Testis (tissue), 3 donors: ENCODE data around the gene ZNF768. TPM values are rescaled to one million over a fixed set of nuclear protein-coding genes. Genes with fewer than 3 reads are reported as not detected.

Source experiments
- DNase-seq: peaks from one replicate; pipeline ENCODE4 v3.0.0-alpha.2; 2019
- H3K27ac ChIP-seq, 2 donors: fragments of 200-600 bp; sonication (generic); one replicate each; pipeline ENCODE4 v1.5.1; 2019
- H3K27me3 ChIP-seq: fragments of 200-600 bp; sonication (generic); one replicate; pipeline ENCODE4 v1.5.1; 2019
- H3K36me3 ChIP-seq: fragments of 200-600 bp; sonication (generic); one replicate; pipeline ENCODE4 v1.5.1; 2017; ENCODE audit warnings: low read depth; ENCODE audit errors: missing control alignments
- H3K4me1 ChIP-seq: fragments of 200-600 bp; sonication (generic); one replicate; pipeline ENCODE4 v1.5.1; 2019
- H3K4me3 ChIP-seq, 2 donors: fragments of 200-600 bp; sonication (generic); one replicate each; pipeline ENCODE4 v1.5.1; 2017 to 2019
- H3K9me3 ChIP-seq: fragments of 200-600 bp; sonication (generic); one replicate; pipeline ENCODE4 v1.5.1; 2017
- CTCF ChIP-seq, 3 experiments: fragments of 450-650 bp in 2 of 3; fragments of 200-600 bp in 1 of 3; sonication (generic) in 1 of 3; IDR thresholded peaks; one replicate each; pipeline ENCODE4 v1.5.1; 2016 to 2019; ENCODE audit warnings: antibody characterized with exemption in 3 of 3, mild to moderate bottlenecking in 2 of 3, moderate library complexity in 1 of 3
- POLR2A ChIP-seq: fragments of 450-650 bp; IDR thresholded peaks from one replicate; pipeline ENCODE4 v1.6.1; 2017; ENCODE audit warnings: antibody characterized with exemption, mild to moderate bottlenecking, moderate library complexity
- WGBS, 2 donors: methylation state at CpG; one replicate each; pipeline ENCODE4 v1.1.5; 2018; 5-methylcytosine and 5-hydroxymethylcytosine counted together
- intact Hi-C: fragments of 100-400 bp; cut with DNase I; formaldehyde crosslinking; loops from one replicate; pipeline ENCODE4 v1.15.1; 2023; ENCODE audit warnings: low total_unique reads
- polyA plus RNA-seq: library from polyadenylated mRNA; stranded (reverse); fragments of 350-450 nt; fragmentation: Illumina TruSeq; extraction: RNeasy Lipid Tissue Mini Kit (QIAGEN cat#74804); gene quantifications from one replicate; pipeline ENCODE4 v1.2.3, GENCODE V29; 2014; ENCODE audit warnings: low read depth, low replicate concordance; ENCODE audit not compliant: insufficient read depth
- total RNA-seq, 2 donors: library from RNA; depleted of rRNA; stranded (reverse); fragments of >200 nt; gene quantifications; one replicate each; pipeline ENCODE4 v1.2.3, GENCODE V29; 2016

ZNF768 gene
- total and polyA plus RNA-seq, 3 donors from 2014 or later = 52.2 to 64.3 (median 52.3) TPM

- TF ChIP-seq POLR2A (no peak), CTCF (IDR thresholded peaks at IDR 0.05) (no peak)
- no peaks in the 10 kb centered on the region for H3K9me3 ChIP-seq
- H3K27me3 ChIP-seq = no peaks in the 10 kb centered on the region
- no peak overlapping the region for H3K27ac ChIP-seq
- intact Hi-C loops = no loop called here
- DNase-seq = no peak
- peaks cover 17% of the 10 kb centered on the region for H3K4me1 ChIP-seq
- H3K36me3 ChIP-seq = no peaks in the 10 kb centered on the region
- no peak overlapping the region for H3K4me3 ChIP-seq
- 79 to 84% methylated on average over 6 of the region's 6 CpGs for WGBS, 2 donors
Observed at GRCh38 chr16:30559690-30560089, 33.3 kb upstream of the ZNF768 start.

- intact Hi-C loops = no loop called here
- TF ChIP-seq CTCF (IDR thresholded peaks at IDR 0.05) = no peak
- no peak for TF ChIP-seq POLR2A
- H3K27ac ChIP-seq = peak overlapping the region; percentile 92 to 96
- no peak for DNase-seq
- H3K4me1 ChIP-seq = peaks cover 17% of the 10 kb centered on the region
- H3K36me3 ChIP-seq = no peaks in the 10 kb centered on the region
- H3K9me3 ChIP-seq = no peaks in the 10 kb centered on the region
- 52 to 66% methylated on average over 21 of the region's 21 CpGs for WGBS, 2 donors
- H3K27me3 ChIP-seq = no peaks in the 10 kb centered on the region
- H3K4me3 ChIP-seq = peak overlapping the region; percentile 84 to 85
Observed at GRCh38 chr16:30558789-30559377, 32.5 kb upstream of the ZNF768 start.

- DNase-seq = peak; percentile 99
- Histone ChIP-seq H3K27me3 (no peaks in the 10 kb centered on the region), H3K4me3 (peak within 1 kb of the TSS; percentile 84 to 85), H3K36me3 (no peaks in the 10 kb centered on the region), H3K27ac (peak within 1 kb of the TSS; percentile 92 to 96), H3K9me3 (no peaks in the 10 kb centered on the region), H3K4me1 (peaks cover 17% of the 10 kb centered on the region)
- intact Hi-C loops = no loop called here
- 0 to 2% methylated on average over 9 to 55 of the region's 74 CpGs for WGBS, 2 donors
- no peak for TF ChIP-seq CTCF (IDR thresholded peaks at IDR 0.05)
- TF ChIP-seq POLR2A = no peak
Observed at GRCh38 chr16:30557957-30558788, 31.8 kb upstream of the ZNF768 start, which contains the start of gene ZNF764. TSS of gene ZNF764 (minus strand) at chr16:30558374. CDS start at chr16:30558182, 192 bp downstream.

GRCh38 chr16:30557707-30557956 lies 31.3 kb upstream of the ZNF768 start:
- no peaks in the 10 kb centered on the region for H3K36me3 ChIP-seq
- peak; percentile 39 for DNase-seq
- no peak for TF ChIP-seq POLR2A
- no peak for TF ChIP-seq CTCF (IDR thresholded peaks at IDR 0.05)
- H3K4me3 ChIP-seq = peak overlapping the region; percentile 84 to 85
- no peaks in the 10 kb centered on the region for H3K9me3 ChIP-seq
- no peaks in the 10 kb centered on the region for H3K27me3 ChIP-seq
- peak overlapping the region; percentile 92 to 96 for H3K27ac ChIP-seq
- 0% methylated on average over 7 of the region's 17 CpGs; no CpG with 5 or more reads in 1 of the 2 donors for WGBS, 2 donors
- intact Hi-C loops = no loop called here
- H3K4me1 ChIP-seq = peaks cover 17% of the 10 kb centered on the region
